Embryonic facial prominence (tissue), 1 donor: ENCODE measurements around the gene DLG2.

Experiments
- DNase-seq: peaks from one replicate; pipeline ENCODE4 v3.0.0-alpha.2; 2016; ENCODE audit errors: extremely low spot score

DLG2 gene

DNA sequence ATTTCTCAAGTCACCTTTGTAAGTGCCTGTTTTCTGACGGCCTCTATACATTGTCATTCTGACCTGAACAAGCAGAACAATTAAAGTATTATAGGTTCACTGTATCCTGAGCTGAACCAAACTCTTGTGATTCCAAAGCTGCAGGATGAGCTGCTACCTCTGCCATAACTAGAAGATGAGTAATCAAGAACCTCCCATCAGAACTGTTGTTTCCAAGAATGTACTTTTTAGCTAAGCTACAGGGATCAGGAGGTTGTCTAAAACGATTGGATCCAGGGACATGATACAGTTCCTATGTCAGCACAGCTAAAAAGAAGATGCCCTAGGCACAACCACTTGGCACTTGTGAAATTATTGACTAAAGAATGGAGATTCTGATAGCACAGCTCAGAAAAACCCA is 2052.6 kb downstream of the DLG2 start:
- DNase-seq, result no peak

DNA sequence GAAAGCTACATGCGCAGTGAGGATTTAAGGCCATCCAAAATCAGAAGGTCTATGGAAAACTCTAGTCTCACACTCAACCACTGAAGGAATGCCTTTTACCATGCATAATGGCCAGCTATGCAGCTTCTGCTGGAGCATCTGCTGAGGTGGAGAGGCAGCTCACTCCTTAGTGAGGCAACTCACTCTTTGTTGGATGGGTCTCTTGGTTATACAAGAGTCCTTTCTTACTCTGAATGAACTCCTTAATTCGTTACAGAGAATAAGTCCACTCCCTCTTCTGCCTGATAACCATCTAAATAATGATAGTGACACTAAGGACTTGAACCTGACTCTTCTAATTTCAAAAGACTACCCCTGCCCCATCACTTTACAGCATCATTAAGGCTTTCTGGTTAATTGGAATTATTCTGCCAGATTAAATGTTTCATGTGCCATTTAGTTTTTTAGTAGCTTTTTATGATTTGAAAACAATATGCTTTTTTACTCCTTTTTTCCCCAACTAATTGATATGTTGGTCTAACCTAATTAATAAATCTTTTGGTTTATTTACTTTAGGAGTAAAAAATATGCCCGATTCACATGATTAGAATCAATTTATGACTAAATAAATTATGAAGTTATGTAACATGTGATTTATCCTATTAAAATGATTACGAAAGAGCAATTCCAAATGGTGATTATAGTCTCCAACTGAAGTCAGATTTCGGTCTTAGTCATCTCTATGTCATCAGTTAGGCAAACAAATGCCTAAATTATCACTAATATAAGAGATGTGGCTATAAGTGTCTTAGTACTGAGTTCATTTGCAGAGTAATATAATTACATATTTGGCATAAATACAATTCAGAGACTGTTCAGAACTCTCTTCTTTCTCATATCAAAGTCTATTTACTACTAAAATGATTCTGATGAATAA is 2054.3 kb downstream of the DLG2 start:
- no peak for DNase-seq

DNA sequence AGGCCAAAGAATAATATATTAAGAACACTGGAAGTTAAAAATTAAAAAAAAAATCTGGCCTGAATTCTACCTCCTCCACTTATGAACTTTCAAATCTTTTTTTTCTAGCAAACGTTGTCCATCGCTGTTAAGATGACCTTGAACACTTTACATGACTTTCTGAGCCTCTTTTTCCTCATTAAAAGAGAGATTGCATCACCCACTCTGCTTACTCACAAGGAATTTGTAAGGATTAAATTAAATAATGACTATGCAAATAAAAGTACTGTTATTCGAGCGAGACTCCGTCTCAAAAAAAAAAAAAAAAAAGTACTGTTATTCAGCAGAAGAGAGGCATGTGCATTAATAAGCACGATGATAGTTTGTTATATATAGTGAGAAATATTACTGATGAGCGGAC is 2055.8 kb downstream of the DLG2 start:
- no peak for DNase-seq

DNA sequence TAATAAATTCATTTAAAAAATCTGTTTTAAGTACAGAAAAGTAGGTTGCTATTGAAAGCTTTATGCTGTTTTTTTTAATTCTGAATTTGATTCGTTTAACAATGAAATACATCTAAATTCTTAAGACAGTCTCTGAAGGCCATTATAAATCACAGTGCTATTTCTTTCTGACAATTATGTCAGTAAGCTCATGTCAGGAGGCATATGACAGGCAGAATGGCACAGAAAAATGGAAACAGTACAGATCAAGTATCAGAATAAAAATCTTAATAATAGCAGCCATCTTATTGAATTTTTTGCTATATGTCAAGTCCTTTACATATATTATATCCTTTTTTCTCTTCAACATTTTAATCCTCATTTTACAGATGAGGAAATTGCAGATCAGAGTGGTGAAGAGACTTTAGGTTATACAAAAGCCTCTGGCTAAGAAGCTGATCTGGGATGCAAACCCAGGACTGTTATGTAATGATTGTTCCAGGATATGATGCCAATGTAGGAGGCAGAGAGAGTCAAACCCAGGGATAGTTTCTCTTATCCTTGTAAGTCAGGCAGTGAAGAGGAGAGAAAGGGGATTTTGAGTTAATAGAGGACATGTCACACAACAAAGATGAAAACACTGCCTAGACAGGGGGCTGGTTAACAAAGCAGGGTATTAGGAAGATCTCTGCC is 2057.9 kb downstream of the DLG2 start:
- no peak for DNase-seq

DNA sequence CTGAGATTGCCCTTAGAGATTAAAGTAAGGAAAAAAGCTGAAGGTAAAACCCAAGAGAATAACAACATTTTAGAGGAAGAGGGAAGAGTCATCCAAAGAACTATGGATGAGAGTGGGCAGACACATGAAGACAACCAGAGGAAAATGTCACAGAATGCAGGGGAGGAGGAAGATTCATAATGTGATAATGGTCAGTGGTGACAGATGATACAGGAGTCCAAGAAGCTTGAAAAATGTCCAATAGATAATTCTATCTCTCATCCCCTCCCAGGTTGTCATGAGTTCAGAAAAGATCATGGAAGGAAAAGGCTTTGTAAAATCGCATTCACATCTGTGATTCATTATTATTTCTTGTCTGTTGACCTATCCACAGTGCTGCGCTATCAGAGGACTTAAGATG is 2058.6 kb downstream of the DLG2 start:
- no peak for DNase-seq

DNA sequence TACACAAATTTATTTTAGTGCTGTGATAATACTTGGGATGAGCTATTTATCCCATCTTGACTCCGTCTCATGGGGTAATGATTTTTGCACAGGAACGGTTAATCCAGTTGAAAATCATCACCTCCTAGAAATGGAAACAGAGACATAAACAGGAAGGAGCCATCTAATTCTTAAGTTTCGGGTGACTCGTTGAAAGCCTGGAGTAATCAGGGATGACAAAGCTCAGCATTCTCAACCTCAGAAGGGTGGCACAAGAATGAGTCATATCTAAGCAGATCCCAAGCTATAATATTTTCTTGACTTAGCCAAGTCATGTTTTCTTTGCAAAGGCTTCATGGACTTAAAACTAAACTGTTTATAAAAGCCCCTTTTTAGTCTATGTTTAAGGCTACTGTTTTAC is 2060.2 kb downstream of the DLG2 start:
- no peak for DNase-seq

DNA sequence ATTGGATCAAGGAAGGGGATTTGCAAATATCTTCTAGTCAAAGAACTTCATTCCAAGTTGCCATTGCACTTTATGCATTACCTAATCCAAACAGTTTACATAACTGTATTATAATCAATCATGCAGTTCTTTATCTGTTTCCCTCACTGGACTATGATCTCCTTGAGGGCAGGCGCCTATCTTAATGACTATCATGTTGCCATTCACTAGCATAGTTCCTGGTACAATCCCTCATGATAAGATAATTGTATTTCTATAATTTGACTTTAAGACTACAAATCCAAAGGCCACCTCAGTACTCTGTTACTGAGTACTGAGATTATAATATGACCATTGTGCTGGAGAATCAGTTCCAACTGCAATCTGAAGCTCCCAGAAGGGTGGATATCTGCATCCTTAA is 2062.3 kb downstream of the DLG2 start:
- DNase-seq, result no peak

DNA sequence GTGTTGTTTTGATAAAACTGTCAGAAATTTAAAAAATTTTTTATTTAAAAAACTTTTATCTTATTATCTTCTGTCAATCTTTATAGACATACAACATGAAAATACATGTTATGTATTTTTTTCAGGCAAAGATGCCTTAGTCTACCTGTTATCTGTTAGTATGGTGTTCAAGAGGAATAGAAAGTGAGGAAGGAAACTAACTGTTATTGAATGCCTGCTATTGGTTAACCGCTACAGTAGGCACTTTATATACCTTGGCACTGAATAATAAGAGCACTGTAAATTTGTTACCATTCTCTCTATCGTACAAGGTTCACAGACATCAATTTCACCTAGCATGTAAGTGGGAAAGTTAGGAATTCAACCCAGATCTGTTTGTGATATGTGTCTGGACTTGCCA is 2068.9 kb downstream of the DLG2 start:
- no peak for DNase-seq

DNA sequence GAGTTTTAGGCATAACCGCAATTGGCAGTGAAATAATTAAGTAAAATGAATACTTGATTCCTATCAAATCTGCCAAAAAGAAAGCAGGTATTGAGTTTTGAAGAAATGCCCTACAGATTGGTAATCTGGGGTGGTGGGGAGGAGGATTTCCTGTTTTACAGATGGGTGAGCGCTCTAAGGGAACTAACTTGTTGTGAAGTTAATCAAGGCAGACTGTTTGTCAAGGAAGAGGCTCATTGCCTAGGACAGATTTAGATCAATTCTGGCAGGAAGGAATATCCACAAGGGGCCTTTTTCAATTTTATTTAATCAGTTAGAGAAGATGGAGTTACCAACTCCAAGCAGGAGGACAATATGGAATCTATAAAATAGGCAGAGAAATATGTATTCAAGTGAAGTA is 2069.5 kb downstream of the DLG2 start:
- no peak for DNase-seq

DNA sequence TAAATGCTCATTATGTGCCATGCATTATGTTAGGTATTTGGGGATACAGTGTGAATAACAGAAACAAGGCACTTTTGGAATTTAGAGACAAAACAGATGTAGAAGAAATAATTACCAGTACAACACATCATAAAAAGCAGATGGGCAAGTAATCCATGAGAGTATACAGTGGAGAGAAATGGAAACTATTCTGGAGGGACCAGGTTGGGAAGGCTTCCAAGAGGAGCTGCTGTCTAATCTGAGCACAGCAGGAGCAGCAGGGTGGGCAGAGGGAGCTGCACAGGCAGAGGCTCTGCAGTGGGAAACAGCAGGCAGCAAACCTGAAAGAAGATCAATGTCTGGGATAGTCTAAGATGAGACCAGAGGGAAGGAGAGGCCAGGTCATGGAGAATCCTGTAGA is 2072.3 kb downstream of the DLG2 start:
- no peak for DNase-seq

DNA sequence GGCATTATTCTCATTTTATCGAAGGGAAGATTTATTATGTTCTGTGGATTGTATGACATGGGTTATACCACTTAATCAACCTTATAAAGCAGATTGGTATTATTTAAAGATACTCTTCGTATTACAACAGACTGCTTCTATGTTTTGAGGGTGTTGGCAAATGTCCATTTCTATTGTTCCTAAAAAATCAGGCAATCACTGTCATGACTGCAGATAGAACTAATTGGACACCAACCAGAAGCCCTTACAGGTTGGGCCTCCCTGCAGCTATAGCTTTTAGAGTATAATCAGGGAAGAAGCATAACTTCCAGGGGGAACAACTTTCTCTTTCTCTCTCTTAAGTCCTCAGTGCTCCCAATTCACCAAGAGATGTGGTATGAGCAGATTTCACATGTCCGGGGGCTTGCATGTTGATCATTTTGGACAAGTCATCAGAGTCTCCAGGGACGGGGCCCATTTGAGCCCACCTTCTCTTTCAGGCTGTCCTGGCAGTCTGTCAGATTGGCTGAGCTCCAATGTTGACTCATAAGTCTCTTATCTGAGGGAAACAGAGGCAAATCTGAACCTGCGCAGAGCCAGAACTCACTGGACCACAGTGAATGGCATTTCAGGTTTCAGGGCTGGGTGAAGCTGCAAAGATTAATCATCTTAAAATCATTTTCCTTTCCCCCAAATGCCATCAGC is 2077.0 kb downstream of the DLG2 start:
- no peak for DNase-seq

DNA sequence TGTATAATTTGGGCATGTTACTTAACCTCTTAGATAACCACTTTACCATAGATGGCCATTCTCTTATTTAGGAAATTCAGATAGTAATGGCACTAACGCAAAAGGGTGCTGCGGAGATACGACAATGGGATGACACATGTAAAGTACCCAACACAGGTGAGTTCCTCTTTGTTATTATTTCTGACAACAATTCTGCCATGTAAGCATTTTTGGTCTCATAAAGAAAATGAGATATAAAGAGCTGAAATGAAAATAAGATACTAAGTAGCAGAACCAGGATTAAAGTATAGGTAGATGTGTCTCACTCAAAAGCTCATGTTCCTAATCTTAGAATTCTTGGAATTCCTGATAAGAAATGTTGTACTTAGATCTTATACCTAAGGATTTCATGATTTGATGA is 2080.8 kb downstream of the DLG2 start:
- DNase-seq, result no peak

DNA sequence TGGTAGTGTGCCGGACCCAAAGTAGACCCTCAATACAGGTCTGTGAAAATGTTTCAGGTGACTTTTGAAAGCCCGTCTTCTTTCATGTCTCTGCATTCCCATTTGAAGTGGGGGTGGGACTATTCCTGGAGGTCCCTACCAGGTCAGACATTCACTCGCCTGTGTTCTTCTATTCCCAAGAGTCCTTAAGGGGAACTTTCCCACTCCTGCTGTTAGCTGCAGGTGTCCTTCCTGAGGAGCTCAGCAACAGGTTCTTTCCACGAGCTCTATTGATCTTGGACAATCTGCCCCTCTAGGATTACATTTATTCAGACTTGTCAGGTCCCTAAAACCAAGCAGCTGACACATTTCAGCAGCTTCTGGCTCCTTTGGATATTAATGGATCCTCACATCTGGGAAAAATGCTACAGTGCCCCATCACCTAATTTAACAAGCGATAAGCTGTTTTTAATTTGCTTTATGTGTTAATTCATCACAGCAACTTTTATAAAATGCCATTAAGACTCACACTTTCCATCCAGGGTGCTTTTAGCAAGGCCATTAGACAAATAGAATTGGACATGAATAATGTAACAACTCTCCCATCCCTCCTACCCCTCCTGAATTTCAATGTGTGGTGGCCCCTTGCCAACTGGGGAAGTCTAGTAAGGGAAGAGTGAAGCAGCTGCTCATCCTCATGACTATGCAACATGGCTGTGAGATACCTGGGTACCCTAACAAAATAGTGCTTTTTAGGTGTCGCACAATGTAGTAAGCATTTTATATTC is 2081.5 kb downstream of the DLG2 start:
- no peak for DNase-seq

DNA sequence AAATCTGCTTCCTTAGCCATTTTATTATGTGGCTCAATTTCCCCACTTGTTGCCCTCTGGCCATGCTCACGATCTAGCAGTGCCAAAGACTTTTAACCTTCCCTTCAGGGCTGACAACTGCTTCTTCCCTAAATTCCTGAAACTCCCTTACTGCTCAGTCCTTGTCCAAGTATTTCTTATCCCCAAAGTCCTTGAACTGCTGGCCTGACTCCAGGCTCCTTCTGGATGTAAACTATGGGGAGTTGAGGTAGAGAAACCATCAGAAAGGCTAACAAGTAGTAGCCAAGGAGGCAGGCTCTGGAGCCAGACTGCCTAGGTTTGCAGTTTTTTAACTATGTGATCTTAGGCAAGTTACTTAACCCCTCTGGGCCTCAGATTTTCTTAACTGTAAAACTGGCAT is 2082.3 kb downstream of the DLG2 start:
- no peak for DNase-seq

DNA sequence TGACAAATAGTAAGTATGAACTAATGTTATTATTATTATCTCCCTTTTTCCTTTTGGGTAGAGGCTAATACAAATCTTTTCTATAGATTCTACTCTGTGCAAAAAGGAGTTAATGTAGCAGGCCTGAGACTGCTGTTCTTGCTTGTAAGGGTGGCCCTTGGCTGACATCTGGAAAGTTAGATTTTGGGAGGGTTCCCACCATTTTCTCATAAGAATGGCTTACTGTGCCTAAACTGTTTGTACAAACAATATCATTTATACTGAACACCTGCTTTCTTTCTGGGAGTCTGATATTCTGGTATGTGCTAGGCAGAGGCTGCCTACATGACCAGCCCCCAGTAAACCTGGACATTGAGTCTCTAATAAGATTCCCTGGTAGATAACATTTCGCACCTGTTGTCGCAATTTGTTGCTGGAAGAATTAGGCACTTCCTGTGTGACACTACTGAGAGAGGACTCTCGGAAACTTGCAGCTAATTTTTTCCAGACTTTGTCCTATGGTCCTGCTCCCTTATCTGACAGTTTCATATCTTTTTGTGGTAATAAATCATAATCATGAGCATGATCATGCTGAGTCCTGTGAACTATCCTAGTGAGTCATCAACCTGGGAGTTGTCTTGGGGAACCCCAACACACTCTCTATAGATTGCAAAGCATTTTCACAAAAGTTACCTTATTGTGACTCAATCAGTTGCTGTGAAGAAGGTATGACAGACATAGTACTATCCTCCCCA is 2083.3 kb downstream of the DLG2 start:
- DNase-seq, result no peak

DNA sequence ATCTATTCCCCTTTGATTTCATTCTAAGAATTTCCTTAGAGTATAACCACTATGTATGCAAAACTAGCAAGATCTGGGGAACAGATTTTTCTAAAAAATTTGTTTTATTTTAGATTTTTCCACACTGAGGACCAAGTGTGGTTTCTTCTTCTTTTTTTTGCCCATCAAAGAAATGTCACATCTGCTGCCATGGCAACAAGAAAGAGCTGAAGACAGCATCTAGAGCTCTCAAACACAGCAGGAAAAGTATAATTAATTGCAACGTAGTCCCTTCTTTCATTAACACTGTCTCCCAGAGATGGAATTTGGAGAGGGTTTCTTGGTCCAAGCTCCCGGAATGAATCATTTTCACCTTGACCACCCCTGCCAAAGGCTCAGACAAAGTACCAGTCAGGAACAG is 2084.3 kb downstream of the DLG2 start:
- no peak for DNase-seq

DNA sequence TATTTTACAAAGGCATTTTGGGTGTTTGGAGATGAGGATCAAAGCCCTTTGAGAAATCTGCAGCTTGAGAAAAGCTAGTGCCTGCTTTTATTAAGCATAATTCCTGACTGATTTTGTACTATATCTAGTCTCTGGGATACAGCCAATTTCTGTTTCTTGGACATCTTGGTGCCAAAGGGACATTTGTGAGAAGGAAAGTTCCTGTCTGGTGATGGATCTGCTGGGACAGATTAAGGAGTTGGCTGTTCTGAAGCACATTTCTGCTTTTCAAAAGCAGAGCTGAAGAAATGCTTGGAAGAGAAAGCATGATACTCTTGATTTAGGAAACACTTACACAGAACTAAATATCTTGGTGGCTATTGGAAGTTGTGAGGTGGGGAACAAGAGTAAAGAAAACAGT is 2086.4 kb downstream of the DLG2 start:
- no peak for DNase-seq

DNA sequence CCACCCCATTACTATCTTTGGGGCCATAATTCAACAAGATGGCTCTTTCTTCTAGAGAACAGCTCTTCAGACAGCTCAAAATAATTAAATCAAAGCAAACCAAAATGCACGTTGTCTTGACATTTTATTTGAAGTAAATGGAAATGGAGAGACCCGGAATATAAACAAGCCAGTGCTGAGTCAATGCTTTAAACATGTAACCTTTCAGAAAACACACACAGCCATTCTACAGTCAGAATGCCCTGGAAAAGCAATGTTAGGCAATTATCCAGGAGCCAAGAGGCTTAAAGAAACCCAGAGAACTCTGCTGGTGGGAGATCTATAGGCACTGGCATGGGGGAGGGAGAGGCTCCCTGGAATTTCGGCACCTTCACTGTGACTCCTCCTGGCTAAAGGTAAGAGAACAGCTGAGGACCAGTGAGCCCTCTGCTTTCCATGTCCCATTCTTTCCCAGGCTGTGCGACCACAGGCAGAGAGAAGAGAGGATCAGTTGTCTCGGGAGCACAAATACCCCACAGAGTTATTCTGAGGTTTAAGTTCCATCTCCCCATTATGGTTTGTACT is 2086.9 kb downstream of the DLG2 start:
- DNase-seq, result no peak

DNA sequence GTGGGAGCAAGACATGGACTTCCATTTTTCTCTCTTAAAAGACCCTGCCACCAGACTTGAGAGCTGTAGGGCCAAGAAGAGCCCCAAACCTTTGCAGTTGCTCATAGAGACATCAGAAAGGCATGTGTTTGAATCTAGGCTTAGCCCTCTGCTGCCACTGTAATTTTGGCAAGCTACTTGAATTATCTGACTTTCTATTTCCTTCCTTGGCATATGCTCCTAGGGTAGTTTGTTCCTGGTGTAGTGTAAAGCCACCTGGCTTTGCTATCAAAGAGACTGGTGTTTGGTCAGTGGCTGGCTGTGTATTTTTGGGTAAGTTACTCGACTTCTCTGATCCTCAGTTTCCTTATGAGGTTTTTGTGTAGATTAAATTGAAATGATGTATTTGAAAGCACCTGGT is 2088.9 kb downstream of the DLG2 start:
- DNase-seq, result no peak

DNA sequence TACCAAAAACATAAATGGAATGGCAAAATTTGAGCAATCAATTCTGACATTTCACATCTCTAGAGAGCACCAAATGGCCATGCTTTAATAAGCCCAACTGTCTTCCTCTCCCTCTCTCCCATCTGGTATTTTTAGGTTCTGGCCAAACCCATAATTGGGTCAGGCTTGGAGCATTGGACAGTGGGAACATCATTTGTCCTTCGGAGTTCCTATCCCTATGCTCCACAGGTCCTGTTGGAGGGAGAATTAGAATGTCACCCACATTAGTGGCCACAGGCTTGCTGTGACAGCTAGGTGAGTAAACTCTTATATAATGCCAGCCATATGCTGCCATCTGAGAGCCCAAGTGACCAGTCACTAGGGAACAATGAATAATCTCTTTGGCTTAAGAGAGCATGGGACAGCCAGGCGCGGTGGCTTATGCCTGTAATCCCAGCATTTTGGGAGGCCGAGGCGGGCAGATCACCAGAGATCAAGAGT is 2090.0 kb downstream of the DLG2 start:
- no peak for DNase-seq

DNA sequence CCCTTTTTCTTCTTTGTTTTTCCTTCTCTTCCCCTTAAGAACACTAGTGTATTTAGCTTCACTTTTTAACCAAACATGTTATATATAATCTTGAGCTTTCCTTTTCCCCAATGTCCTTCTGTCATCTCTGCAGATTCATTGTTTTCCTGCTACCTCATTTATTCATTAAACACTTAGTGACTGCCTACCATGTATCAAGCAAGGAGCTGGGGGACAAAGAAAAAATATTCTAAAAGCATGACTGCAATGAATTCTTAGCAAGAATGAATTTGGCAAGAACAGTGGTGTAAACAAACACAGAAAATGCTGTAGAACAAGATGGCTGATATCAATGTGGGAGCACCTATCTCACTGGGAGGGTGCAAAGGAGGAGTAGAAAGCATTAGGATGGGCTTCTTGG is 2094.0 kb downstream of the DLG2 start:
- no peak for DNase-seq
